ACC112 (cell line): ENCODE data around the gene TPST1.
"Not testable (repeated sequence)": the region's sequence is repeated elsewhere in the genome, so short reads cannot be mapped to it uniquely, and the experiment has no call there.

ENCODE experiments used
- H2AFZ ChIP-seq: fragments of 200-600 bp; sonication (generic); one replicate; pipeline ENCODE4 v1.6.0; 2017; ENCODE audit warnings: antibody characterized with exemption, low read length; ENCODE audit not compliant: unreplicated experiment
- H3K27ac ChIP-seq: fragments of 200-600 bp; sonication (generic); 2 replicates; pipeline ENCODE4 v1.5.1; 2014; ENCODE audit warnings: low read depth, mild to moderate bottlenecking, antibody characterized with exemption, low read length, moderate library complexity
- H3K27me3 ChIP-seq: fragments of 200-600 bp; sonication (generic); 2 replicates; pipeline ENCODE4 v1.6.1; 2014; ENCODE audit warnings: mild to moderate bottlenecking, antibody characterized with exemption, low read length, moderate library complexity, mixed read lengths; ENCODE audit not compliant: insufficient read depth
- H3K36me3 ChIP-seq: fragments of 200-600 bp; sonication (generic); 2 replicates; pipeline ENCODE4 v1.6.1; 2016; ENCODE audit warnings: mild to moderate bottlenecking, antibody characterized with exemption, low read length, moderate library complexity, mixed read lengths; ENCODE audit not compliant: insufficient read depth
- H3K4me1 ChIP-seq: fragments of 200-600 bp; sonication (generic); one replicate; pipeline ENCODE4 v1.6.1; 2016; ENCODE audit warnings: low read length, mixed read lengths; ENCODE audit not compliant: insufficient read depth, unreplicated experiment, control insufficient read depth
- H3K4me3 ChIP-seq: fragments of 200-600 bp; sonication (generic); 2 replicates; pipeline ENCODE4 v1.5.1; 2014; ENCODE audit warnings: mild to moderate bottlenecking, low read depth, low read length
- H3K79me2 ChIP-seq: fragments of 200-600 bp; sonication (generic); one replicate; pipeline ENCODE4 v1.6.0; 2016; ENCODE audit warnings: low read length; ENCODE audit not compliant: control insufficient read depth, unreplicated experiment, insufficient read depth

Gene TPST1

GRCh38 chr7:66355756-66356155 lies 150.6 kb downstream of the TPST1 start:
- peaks cover 4% of the 10 kb centered on the region for H3K79me2 ChIP-seq
- H3K4me1 ChIP-seq = peaks cover 15% of the 10 kb centered on the region
- H3K36me3 ChIP-seq = peaks cover 11% of the 10 kb centered on the region; the same call in 1 of the 2 replicates
- no peak overlapping the region for H3K27ac ChIP-seq
- no peak overlapping the region for H2AFZ ChIP-seq
- no peaks in the 10 kb centered on the region for H3K27me3 ChIP-seq
- H3K4me3 ChIP-seq = no peak overlapping the region

DNA sequence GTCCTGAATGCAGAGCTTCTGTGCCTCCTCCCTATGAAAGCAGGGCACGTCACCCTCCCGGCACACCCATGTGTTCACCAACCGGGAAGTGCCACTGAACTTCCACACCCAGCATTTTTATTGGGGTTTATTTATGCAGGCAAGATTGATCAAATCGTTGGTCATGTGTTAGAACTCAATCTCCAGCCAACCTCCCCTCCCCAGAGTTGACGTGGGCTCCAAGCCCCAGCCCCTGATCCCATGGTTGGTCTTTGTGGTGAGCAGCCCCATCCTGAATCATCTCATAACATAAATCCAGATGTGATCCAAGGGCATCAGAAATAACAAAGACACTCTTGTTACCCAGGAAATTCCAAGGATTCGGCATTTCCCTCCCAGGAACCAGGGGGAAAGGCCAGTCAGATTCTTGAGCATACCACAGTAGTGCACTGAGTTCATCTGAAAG lies 151.2 kb downstream of the TPST1 start:
- Histone ChIP-seq H3K79me2 (peaks cover 4% of the 10 kb centered on the region), H3K27ac (no peak overlapping the region), H3K4me1 (peaks cover 15% of the 10 kb centered on the region), H3K27me3 (no peaks in the 10 kb centered on the region), H3K4me3 (no peak overlapping the region), H3K36me3 (peaks cover 12% of the 10 kb centered on the region; the same call in 1 of the 2 replicates), H2AFZ (no peak overlapping the region)

GRCh38 chr7:66357087-66357486 lies 152.0 kb downstream of the TPST1 start:
- H3K4me3 ChIP-seq = no peak overlapping the region
- H3K27ac ChIP-seq = no peak overlapping the region
- peaks cover 4% of the 10 kb centered on the region for H3K79me2 ChIP-seq
- peaks cover 12% of the 10 kb centered on the region; the same call in 1 of the 2 replicates for H3K36me3 ChIP-seq
- H3K4me1 ChIP-seq = peaks cover 12% of the 10 kb centered on the region
- H2AFZ ChIP-seq = no peak overlapping the region
- H3K27me3 ChIP-seq = no peaks in the 10 kb centered on the region

- H3K79me2 ChIP-seq = no peaks in the 10 kb centered on the region
- H3K4me1 ChIP-seq = peaks cover 8% of the 10 kb centered on the region
- H3K27me3 ChIP-seq = no peaks in the 10 kb centered on the region
- no peak overlapping the region for H2AFZ ChIP-seq
- H3K4me3 ChIP-seq = no peak overlapping the region
- H3K27ac ChIP-seq = no peak overlapping the region
- peaks cover 8% of the 10 kb centered on the region; the same call in 1 of the 2 replicates for H3K36me3 ChIP-seq
These were observed 154.6 kb downstream of the TPST1 start for GRCh38 chr7:66359656-66360211.

DNA sequence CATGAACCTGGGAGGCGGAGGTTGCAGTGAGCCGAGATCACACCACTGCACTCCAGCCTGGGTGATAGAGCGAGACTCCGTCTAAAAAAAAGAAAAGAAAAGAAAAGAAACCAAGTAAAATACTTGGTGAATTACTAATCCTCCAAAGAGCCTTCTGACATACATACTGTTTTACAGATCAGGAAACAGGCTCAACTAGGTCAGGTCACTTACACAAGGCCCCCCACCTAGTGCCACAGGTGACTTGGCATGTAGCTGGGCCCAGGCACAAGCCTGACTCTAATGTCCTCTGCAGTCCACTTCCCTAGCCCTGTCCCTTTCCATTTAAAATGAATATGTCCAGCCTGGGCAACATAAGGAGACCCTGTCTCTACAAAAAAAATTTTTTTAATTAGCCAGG lies 157.0 kb downstream of the TPST1 start:
- Histone ChIP-seq H3K27me3 (no peaks in the 10 kb centered on the region), H3K4me3 (no peak overlapping the region), H3K27ac (no peak overlapping the region), H3K79me2 (no peaks in the 10 kb centered on the region), H3K4me1 (no peaks in the 10 kb centered on the region), H3K36me3 (peaks cover 8% of the 10 kb centered on the region; the same call in 1 of the 2 replicates), H2AFZ (no peak overlapping the region)

- no peaks in the 10 kb centered on the region for H3K79me2 ChIP-seq
- H3K4me3 ChIP-seq = no peak overlapping the region
- H3K27me3 ChIP-seq = no peaks in the 10 kb centered on the region
- H3K36me3 ChIP-seq = peaks cover 8% of the 10 kb centered on the region; the same call in 1 of the 2 replicates
- no peaks in the 10 kb centered on the region for H3K4me1 ChIP-seq
- no peak overlapping the region for H3K27ac ChIP-seq
- H2AFZ ChIP-seq = no peak overlapping the region
These were observed 158.5 kb downstream of the TPST1 start for GRCh38 chr7:66363635-66364034.

DNA sequence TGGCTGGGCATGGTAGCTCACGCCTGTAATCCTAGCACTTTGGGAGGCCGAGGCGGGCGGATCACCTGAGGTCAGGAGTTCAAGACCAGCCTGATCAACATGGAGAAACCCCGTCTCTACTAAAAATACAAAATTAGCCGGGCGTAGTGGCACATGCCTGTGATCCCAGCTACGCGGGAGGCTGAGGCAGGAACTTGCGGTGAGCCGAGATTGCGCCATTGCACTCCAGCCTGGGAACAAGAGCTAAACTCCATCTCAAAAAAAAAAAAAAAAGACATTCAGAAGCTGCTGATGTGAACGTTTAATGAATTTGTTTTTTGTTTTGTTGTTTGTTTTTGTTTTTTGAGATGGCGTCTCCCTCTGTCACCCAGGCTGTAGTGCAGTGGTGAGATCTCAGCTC lies 159.9 kb downstream of the TPST1 start:
- not testable (repeated sequence) for H3K36me3 ChIP-seq, H3K27me3 ChIP-seq, H3K79me2 ChIP-seq, H3K4me1 ChIP-seq, H3K27ac ChIP-seq, H2AFZ ChIP-seq, H3K4me3 ChIP-seq

DNA sequence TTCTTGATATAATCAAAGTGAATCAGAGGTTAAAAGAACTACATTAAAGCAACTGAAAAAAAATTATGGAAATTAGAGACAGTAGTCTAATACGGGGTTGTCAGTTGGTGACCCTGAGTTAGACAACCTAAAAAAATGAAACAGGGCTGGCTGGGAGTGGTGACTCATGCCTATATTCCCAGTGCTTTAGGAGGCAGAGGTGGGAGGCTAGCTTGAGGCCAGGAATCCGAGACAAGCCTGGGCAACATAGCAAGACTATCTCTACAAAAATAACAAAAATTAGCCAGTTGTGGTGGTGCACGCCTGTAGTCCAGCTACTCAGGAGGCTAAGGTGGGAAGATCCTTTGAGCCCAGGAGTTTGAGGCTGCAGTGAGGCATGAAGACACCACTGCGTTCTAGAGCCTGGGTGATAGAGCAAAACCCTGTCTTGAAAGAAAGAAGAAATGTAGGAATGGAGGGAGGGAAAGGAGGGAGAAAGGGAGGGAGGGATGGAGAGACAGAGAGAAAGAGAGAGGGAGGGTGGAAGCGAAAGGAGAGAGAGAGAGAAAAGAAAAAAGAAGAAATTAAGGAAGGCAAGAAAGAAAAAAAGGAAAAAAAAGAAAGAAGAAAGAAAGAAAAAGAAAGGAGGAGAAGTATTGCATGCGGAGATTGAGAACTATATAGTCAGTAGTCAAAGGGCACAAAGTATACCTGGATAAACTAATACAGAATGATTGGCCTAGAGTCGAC lies 166.1 kb downstream of the TPST1 start:
- Histone ChIP-seq H3K4me3 (no peak overlapping the region), H2AFZ (no peak overlapping the region), H3K4me1 (no peaks in the 10 kb centered on the region), H3K36me3 (no peaks in the 10 kb centered on the region), H3K27me3 (no peaks in the 10 kb centered on the region), H3K27ac (no peak overlapping the region), H3K79me2 (no peaks in the 10 kb centered on the region)

GRCh38 chr7:66374141-66374840 lies 169.2 kb downstream of the TPST1 start:
- H2AFZ ChIP-seq, H3K4me1 ChIP-seq, H3K27me3 ChIP-seq, H3K27ac ChIP-seq, H3K79me2 ChIP-seq, H3K4me3 ChIP-seq, H3K36me3 ChIP-seq: not testable (repeated sequence)

DNA sequence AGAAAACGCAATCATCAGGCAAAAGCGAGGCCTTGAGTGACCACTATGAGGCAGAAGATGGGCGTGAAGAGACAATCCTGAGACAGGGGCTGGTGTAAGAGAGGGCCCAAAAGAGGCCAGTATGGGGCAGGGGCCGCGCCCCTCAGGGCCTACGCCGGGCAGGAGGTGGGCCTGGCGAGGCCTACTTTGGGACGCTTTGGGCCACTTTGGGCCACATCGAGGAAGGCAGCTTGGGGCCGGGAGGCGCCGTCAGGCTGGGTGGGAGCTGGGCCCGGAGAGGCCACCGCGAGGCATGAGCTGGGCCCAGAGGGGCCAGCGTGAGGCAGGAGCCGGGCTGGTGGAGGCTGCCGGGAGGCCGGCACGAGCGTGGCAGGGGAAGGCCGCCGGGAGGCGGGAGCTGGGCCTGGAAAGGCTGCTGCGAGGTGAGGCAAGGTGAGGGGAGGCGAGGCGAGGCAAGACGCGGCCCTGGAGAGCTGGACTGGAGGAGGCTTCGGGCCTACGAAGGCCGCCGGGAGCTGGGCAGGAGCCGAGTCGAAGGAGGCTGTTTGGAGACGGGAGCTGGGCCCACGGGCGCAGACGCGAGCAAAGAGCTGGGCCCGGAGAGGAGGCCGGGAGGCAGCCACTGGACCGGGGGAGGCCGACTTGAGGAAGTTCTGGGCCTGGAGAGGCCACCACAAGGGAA lies 171.3 kb downstream of the TPST1 start:
- Histone ChIP-seq H2AFZ (no peak overlapping the region), H3K27me3 (no peaks in the 10 kb centered on the region), H3K79me2 (no peaks in the 10 kb centered on the region), H3K36me3 (peaks cover 6% of the 10 kb centered on the region; the same call in 1 of the 2 replicates), H3K4me3 (no peak overlapping the region), H3K27ac (no peak overlapping the region), H3K4me1 (peaks cover 13% of the 10 kb centered on the region)
